Mesenchymal stem cell (in vitro differentiated cells and primary cell): Measurements from ENCODE around the gene RP2.

ENCODE experiments used
- DNase-seq: peaks from one replicate; pipeline ENCODE4 v3.0.0-alpha.2; 2013
- H2AFZ ChIP-seq: one replicate; pipeline ENCODE4 v1.6.1; 2013; ENCODE audit warnings: low read depth, mild to moderate bottlenecking, control low read depth, inconsistent platforms, low read length, moderate library complexity
- H2AK5ac ChIP-seq: 2 replicates; pipeline ENCODE4 v1.6.1; 2013; ENCODE audit warnings: low read length, moderate library complexity, mild to moderate bottlenecking, inconsistent platforms; ENCODE audit not compliant: severe bottlenecking
- H2BK120ac ChIP-seq: one replicate; pipeline ENCODE4 v1.6.1; 2013; ENCODE audit warnings: low read depth, mild to moderate bottlenecking, inconsistent platforms, low read length, moderate library complexity
- H2BK12ac ChIP-seq, 2 experiments: one replicate each; pipeline ENCODE4 v1.6.1; 2013; ENCODE audit warnings: inconsistent platforms in 2 of 2, low read length in 2 of 2, mild to moderate bottlenecking in 2 of 2, moderate library complexity in 2 of 2, control low read depth in 1 of 2
- H2BK15ac ChIP-seq: one replicate; pipeline ENCODE4 v1.6.1; 2013; ENCODE audit warnings: mild to moderate bottlenecking, low read depth, inconsistent platforms; ENCODE audit not compliant: poor library complexity, severe bottlenecking
- H2BK5ac ChIP-seq: 2 replicates; pipeline ENCODE4 v1.6.1; 2013; ENCODE audit warnings: low read depth, mild to moderate bottlenecking, low read length, control low read depth, inconsistent platforms; ENCODE audit not compliant: poor library complexity, severe bottlenecking
- H3K14ac ChIP-seq, 2 experiments: one replicate each; pipeline ENCODE4 v1.6.1; 2013; ENCODE audit warnings: inconsistent platforms in 2 of 2, low read length in 2 of 2, control low read depth in 1 of 2, mild to moderate bottlenecking in 1 of 2, moderate library complexity in 1 of 2
- H3K18ac ChIP-seq, 2 experiments: one replicate each; pipeline ENCODE4 v1.6.1; 2013; ENCODE audit warnings: inconsistent platforms in 2 of 2, low read length in 2 of 2, control low read depth in 1 of 2, low read depth in 1 of 2, mild to moderate bottlenecking in 1 of 2
- H3K23ac ChIP-seq, 2 experiments: one replicate each; pipeline ENCODE4 v1.6.1; 2013; ENCODE audit warnings: inconsistent platforms in 2 of 2, low read length in 2 of 2, mild to moderate bottlenecking in 2 of 2, moderate library complexity in 2 of 2, control low read depth in 1 of 2
- H3K27ac ChIP-seq: 2 replicates; pipeline ENCODE4 v1.5.1; 2013; ENCODE audit warnings: mild to moderate bottlenecking, moderate library complexity, low read length, control low read depth, inconsistent platforms; ENCODE audit not compliant: poor library complexity, severe bottlenecking
- H3K27me3 ChIP-seq, 2 experiments: 2 replicates each; pipeline versions ENCODE4 v1.6.1 to v1.7.0; 2013; ENCODE audit warnings: low read length in 2 of 2, mild to moderate bottlenecking in 2 of 2, moderate library complexity in 2 of 2, control low read depth in 1 of 2, inconsistent platforms in 1 of 2; ENCODE audit not compliant: control insufficient read depth in 1 of 2, insufficient read depth in 1 of 2
- H3K36me3 ChIP-seq, 2 experiments: 2 replicates each; pipeline versions ENCODE4 v1.6.1 to v1.7.0; 2013; ENCODE audit warnings: low read length in 2 of 2, control low read depth in 1 of 2, inconsistent platforms in 1 of 2, low read depth in 1 of 2, mild to moderate bottlenecking in 1 of 2; ENCODE audit not compliant: insufficient read depth in 2 of 2, control insufficient read depth in 1 of 2
- H3K4ac ChIP-seq, 2 experiments: one replicate each; pipeline ENCODE4 v1.6.1; 2013; ENCODE audit warnings: inconsistent platforms in 2 of 2, low read length in 2 of 2, mild to moderate bottlenecking in 2 of 2, moderate library complexity in 2 of 2, control low read depth in 1 of 2, low read depth in 1 of 2
- H3K4me1 ChIP-seq: 2 replicates; pipeline ENCODE4 v1.6.1; 2013; ENCODE audit warnings: low read depth, low read length, control low read depth; ENCODE audit not compliant: control insufficient read depth, insufficient read depth
- H3K4me2 ChIP-seq: 2 replicates; pipeline ENCODE4 v1.6.1; 2013; ENCODE audit warnings: low read length, mild to moderate bottlenecking, inconsistent platforms; ENCODE audit not compliant: poor library complexity, severe bottlenecking
- H3K4me3 ChIP-seq, 2 experiments: 2 replicates each; pipeline versions ENCODE4 v1.5.1 to v1.7.0; 2013; ENCODE audit warnings: low read length in 2 of 2, mild to moderate bottlenecking in 2 of 2, control low read depth in 1 of 2, low read depth in 1 of 2; ENCODE audit not compliant: insufficient read depth in 1 of 2
- H3K79me1 ChIP-seq: replicated peaks from 2 replicates; pipeline ENCODE4 v1.6.1; 2013; ENCODE audit warnings: mild to moderate bottlenecking, control low read depth, low read length, inconsistent platforms; ENCODE audit not compliant: poor library complexity, severe bottlenecking
- H3K9ac ChIP-seq: 2 replicates; pipeline ENCODE4 v1.7.0; 2013; ENCODE audit warnings: mild to moderate bottlenecking, low read length, moderate library complexity
- H3K9me3 ChIP-seq: 2 replicates; pipeline ENCODE4 v1.7.0; 2013; ENCODE audit warnings: mild to moderate bottlenecking, low read length; ENCODE audit not compliant: control insufficient read depth
- H4K8ac ChIP-seq: one replicate; pipeline ENCODE4 v1.6.1; 2013; ENCODE audit warnings: inconsistent platforms, mild to moderate bottlenecking, low read length, moderate library complexity
- H4K91ac ChIP-seq: one replicate; pipeline ENCODE4 v1.6.1; 2013; ENCODE audit warnings: mild to moderate bottlenecking, low read length, inconsistent platforms
- WGBS: methylation state at CpG from one replicate; pipeline ENCODE4 v1.1.7; 2013; ENCODE audit warnings: mixed read lengths; 5-methylcytosine and 5-hydroxymethylcytosine counted together

RP2 gene

DNA sequence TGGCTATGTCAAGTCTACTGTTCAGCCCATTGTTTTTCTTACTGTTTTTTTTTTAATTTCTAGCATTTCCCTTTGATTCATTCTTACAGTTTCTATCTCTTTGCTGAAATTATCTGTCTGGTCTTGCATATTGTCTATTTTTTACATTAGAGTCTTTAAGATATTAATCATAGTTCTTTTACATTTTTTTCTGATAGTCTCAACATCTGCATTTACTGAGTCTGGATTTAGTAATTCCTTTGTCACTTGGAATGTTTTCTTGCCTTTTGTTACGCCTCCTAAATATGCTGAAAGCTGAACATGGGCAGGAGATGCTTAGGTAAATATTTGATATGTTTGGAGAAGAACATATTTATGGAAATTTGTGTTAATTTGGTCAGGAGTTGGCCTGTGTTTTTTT is 85.8 kb downstream of the RP2 start:
- H4K91ac ChIP-seq = no peak overlapping the region
- 100% methylated on average over 1 of the region's 1 CpG for WGBS
- no peak overlapping the region for H2BK15ac ChIP-seq
- H2BK12ac ChIP-seq = no peak overlapping the region
- H3K4me3 ChIP-seq = no peak overlapping the region
- no peak for DNase-seq
- H3K18ac ChIP-seq = no peak overlapping the region
- no peak overlapping the region for H2BK120ac ChIP-seq
- no peak overlapping the region for H3K4ac ChIP-seq
- no peak overlapping the region for H3K4me2 ChIP-seq
- H3K14ac ChIP-seq = no peak overlapping the region
- H3K23ac ChIP-seq = no peak overlapping the region
- H3K9ac ChIP-seq = no peak overlapping the region
- H3K9me3 ChIP-seq = peaks cover 6% of the 10 kb centered on the region
- no peak overlapping the region for H4K8ac ChIP-seq
- peaks cover 0 to 14% of the 10 kb centered on the region in 2 experiments for H3K27me3 ChIP-seq
- H3K27ac ChIP-seq = no peak overlapping the region
- no peaks in the 10 kb centered on the region for H3K36me3 ChIP-seq
- no peak overlapping the region for H2BK5ac ChIP-seq
- H2AFZ ChIP-seq = no peak overlapping the region
- H3K79me1 ChIP-seq = peaks cover 3% of the 10 kb centered on the region
- H3K4me1 ChIP-seq = no peaks in the 10 kb centered on the region
- no peak overlapping the region for H2AK5ac ChIP-seq

DNA sequence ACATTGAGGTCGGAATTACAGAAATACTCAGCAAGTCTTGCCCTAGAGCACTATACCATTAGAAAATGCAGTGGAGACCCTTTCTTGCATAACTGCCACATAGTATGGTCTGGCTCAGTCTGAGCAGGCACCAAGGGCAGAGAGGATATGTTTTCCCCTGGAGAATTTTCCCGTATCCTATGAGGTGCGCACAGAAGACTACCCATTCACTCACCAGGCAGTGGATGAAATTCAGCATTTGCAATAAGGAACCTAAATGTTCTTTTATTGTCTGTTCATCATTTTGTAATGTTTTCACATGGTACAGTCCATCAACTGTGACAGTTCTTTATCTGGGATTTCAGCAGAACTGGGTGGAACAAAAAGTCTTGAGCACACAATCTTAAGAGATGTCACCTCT is 90.9 kb downstream of the RP2 start:
- Histone ChIP-seq H3K4me3 (no peak overlapping the region), H3K9ac (no peak overlapping the region), H3K23ac (no peak overlapping the region), H3K14ac (no peak overlapping the region), H2AFZ (no peak overlapping the region), H2AK5ac (no peak overlapping the region), H2BK15ac (no peak overlapping the region), H3K27ac (no peak overlapping the region), H3K9me3 (no peaks in the 10 kb centered on the region), H2BK120ac (no peak overlapping the region), H4K91ac (no peak overlapping the region), H3K79me1 (peaks cover 5% of the 10 kb centered on the region), H3K27me3 (peaks cover 0 to 26% of the 10 kb centered on the region in 2 experiments), H3K4me2 (no peak overlapping the region), H3K4me1 (no peaks in the 10 kb centered on the region), H4K8ac (no peak overlapping the region), H3K18ac (no peak overlapping the region), H3K36me3 (no peaks in the 10 kb centered on the region), H2BK12ac (no peak overlapping the region), H3K4ac (no peak overlapping the region), H2BK5ac (no peak overlapping the region)
- no peak for DNase-seq
- 89% methylated on average over 1 of the region's 3 CpGs for WGBS

DNA sequence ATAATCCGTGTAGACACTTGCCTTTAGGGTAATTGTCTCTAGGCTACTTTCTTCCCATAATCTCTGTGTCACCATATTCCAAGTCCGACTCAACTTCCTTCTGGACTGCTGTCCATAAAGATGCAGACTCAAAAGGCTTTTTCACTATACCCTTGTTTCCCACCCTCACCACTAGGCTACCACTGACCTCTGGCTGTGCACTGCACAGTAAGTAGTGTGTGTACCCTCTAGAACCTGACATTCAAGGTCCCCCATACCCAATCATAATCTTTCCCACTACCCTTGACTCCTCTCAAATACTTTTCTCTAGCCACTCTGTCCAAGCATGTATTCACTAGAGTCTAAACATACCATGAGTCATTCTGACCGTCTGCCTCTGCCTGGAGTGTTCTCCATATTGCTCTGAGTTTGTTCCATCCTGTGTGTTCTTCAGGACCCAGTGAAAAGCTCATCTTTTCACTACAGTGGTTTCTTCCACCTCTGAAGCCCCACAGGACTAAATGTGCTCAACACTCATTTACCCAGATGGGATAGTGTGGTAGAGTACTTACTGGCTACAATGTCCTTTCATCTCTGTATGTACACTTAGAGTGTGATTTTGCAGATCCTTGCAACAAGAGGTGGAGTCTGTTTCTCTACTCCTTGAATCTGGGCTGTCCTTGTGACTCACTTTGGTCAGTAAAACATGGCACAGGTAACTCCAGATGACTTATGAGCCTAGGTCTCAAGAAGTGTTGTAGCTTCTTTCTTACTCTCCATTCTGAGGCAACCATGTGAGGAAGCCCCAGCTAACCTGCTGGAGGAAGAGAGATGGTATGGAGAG is 92.8 kb downstream of the RP2 start:
- Histone ChIP-seq H3K18ac (peak overlapping the region; percentile 40 to 43), H3K14ac (no peak overlapping the region), H2AFZ (no peak overlapping the region), H3K9ac (no peak overlapping the region), H2BK5ac (no peak overlapping the region), H3K4me3 (no peak overlapping the region), H3K4me2 (no peak overlapping the region), H2BK120ac (no peak overlapping the region), H3K36me3 (no peaks in the 10 kb centered on the region), H3K4me1 (no peaks in the 10 kb centered on the region), H3K4ac (no peak overlapping the region), H3K23ac (no peak overlapping the region), H2BK12ac (peak overlapping the region in 1 of 2 experiments; percentile 54), H2AK5ac (peak overlapping the region; percentile 87), H4K8ac (no peak overlapping the region), H3K9me3 (no peaks in the 10 kb centered on the region), H3K27ac (no peak overlapping the region), H4K91ac (no peak overlapping the region), H3K79me1 (peaks cover 2% of the 10 kb centered on the region), H2BK15ac (no peak overlapping the region), H3K27me3 (peaks cover 0 to 24% of the 10 kb centered on the region in 2 experiments)
- peak; percentile 77 for DNase-seq
- WGBS = 39% methylated on average over 3 of the region's 3 CpGs
